Fibroblast of skin of abdomen (primary cell): ENCODE results near the gene DCPS. TPM values are rescaled to one million over a fixed set of nuclear protein-coding genes. Genes with fewer than 3 reads are reported as not detected.
A peak's percentile ranks its signal among the peaks of the same experiment; 100 is the strongest.
"Not testable (repeated sequence)": the region's sequence is repeated elsewhere in the genome, so short reads cannot be mapped to it uniquely, and the experiment has no call there.

Source experiments
- DNase-seq: peaks from one replicate; pipeline ENCODE4 v3.0.0-alpha.2; 2013
- polyA plus RNA-seq, 2 experiments: library from polyadenylated mRNA; unstranded; fragments of 120-200 nt; gene quantifications; one replicate each; pipeline ENCODE4 v1.2.1, GENCODE V29; 2013; ENCODE audit not compliant: insufficient read length in 2 of 2

DCPS gene, protein sequence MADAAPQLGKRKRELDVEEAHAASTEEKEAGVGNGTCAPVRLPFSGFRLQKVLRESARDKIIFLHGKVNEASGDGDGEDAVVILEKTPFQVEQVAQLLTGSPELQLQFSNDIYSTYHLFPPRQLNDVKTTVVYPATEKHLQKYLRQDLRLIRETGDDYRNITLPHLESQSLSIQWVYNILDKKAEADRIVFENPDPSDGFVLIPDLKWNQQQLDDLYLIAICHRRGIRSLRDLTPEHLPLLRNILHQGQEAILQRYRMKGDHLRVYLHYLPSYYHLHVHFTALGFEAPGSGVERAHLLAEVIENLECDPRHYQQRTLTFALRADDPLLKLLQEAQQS
- 22.4 TPM for polyA plus RNA-seq (2013, experiment 1 of 2; ENCODE audit: insufficient read length)
- 23.9 TPM for polyA plus RNA-seq (2013, experiment 2 of 2; ENCODE audit: insufficient read length)

DNA sequence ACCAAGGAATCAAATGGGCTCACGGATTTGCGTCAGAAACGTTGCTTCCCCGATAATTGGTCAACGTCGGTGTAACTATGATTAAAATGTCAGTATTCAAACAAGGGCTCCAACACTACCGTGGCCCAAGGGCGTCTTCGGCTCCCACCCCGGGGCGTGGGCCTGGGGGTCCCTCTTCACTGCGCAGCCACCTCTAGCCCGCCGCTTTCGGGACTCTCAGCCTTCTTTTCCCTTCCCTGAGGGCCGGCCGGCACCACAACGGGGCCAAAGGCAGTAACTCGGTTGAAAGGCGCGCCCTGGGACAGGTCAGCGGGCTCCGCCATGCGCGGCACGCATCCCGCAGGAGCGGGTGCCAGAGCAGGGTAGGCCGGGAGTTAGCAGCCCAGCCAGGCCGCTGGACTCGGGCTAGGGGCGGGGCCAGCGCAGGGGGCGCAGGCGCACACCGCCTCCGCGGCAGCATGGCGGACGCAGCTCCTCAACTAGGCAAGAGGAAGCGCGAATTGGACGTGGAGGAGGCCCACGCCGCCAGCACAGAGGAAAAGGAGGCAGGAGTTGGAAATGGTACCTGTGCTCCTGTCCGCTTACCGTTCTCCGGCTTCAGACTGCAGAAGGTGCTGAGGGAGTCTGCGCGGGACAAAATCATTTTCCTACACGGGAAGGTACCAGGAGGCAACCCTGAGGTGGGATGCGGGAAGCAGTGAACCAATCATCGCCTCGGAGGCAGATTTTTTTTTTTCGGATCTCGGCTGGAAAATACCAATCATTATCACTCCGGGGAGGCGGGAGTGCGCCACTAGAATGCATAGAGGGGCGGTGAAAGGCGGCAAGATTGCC is at the start of gene DCPS:
Gene DCPS, plus strand, starts transcription at position 438 of the 834 bp plus-strand sequence. Its CDS starts 21 bp downstream, at position 459.
- DNase-seq, result peak; percentile 88

DNA sequence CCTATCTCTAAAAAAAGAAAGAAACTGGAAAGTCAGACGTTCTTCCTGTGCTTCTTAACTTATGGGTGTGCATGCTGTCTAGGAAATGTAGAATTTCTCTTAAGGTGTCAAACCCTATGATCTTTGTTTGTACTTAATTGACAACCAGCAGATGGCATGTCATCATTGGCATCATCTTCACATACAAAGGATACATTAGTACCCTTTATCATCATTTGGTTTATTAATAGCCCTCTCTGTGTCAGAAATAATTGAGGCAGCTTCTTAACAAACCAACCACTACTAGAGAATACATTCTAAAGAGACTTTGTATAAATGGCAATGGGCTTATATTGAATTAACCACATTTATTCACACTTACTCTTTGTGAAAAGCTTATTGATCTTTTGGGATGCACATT is 49.0 kb upstream of the DCPS start:
- no peak for DNase-seq

- DNase-seq, result not testable (repeated sequence)
Measured at GRCh38 chr11:126255507-126255906, 48.4 kb upstream of the DCPS start.

DNA sequence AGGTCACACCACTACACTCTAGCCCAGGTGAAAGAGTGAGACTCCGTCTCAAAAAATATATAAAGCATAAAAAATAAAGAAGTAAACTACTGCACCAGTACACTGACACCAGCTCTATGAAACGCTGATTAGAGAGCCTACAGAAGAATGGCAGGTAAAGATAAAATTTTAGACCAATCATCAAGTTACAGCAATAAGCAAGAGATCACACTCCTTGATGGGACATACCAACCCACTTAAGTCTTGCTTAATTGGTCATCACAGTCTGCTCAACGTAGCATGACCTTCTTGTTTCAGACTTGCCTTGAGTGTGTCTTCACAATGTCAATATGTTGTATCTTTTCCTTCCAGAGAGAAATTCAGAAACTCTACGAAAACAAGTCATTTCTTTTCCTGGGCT is 47.6 kb upstream of the DCPS start:
- no peak for DNase-seq

GRCh38 chr11:126257144-126257543 is 46.7 kb upstream of the DCPS start:
- DNase-seq, result no peak

- DNase-seq, result peak; percentile 48
Measured at GRCh38 chr11:126257764-126258163, 46.1 kb upstream of the DCPS start.

GRCh38 chr11:126262216-126262615 is 41.6 kb upstream of the DCPS start:
- no peak for DNase-seq

DNA sequence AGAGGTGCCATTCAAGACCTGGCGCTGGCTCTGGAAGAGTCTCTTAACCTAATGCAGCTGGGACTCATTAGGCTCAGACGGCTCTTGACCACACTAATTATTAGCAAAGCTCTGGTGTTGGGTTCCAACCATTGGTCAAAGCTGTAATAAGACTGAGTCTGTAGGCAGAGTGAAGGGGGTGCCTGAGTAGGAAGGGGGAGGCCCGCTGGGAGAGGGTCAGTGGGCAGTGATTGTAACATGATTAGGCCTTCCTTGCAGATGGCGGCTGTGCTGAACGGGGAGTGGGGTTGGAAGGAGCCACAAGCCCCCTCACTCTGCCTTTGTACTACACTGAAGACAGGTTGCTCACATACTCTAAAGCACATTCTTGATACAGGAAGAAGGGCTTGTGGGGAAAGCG is 40.4 kb upstream of the DCPS start:
- no peak for DNase-seq

DNA sequence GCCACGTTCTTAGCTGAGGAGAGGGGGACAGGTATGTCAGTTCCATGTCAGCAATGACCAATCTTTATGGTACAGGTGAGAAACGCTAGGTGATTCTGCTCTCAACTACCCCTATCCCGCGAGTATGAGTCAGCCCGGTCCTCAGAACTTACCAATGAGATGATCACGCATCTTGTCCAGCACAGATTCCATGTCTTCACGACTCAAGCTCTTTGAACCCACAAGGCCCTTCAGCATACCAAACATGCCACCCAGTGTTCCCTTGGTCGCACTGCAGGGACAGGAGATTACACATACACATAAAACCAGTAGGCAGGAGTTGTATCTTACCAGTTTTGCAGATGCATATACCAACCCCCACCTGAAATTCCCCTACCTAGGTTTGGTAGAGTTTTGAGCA is 38.0 kb upstream of the DCPS start:
- peak; percentile 7 for DNase-seq

- DNase-seq, result no peak
Measured at GRCh38 chr11:126267650-126268049, 36.2 kb upstream of the DCPS start.

- DNase-seq, result no peak
Measured at GRCh38 chr11:126268361-126268707, 35.5 kb upstream of the DCPS start.

DNA sequence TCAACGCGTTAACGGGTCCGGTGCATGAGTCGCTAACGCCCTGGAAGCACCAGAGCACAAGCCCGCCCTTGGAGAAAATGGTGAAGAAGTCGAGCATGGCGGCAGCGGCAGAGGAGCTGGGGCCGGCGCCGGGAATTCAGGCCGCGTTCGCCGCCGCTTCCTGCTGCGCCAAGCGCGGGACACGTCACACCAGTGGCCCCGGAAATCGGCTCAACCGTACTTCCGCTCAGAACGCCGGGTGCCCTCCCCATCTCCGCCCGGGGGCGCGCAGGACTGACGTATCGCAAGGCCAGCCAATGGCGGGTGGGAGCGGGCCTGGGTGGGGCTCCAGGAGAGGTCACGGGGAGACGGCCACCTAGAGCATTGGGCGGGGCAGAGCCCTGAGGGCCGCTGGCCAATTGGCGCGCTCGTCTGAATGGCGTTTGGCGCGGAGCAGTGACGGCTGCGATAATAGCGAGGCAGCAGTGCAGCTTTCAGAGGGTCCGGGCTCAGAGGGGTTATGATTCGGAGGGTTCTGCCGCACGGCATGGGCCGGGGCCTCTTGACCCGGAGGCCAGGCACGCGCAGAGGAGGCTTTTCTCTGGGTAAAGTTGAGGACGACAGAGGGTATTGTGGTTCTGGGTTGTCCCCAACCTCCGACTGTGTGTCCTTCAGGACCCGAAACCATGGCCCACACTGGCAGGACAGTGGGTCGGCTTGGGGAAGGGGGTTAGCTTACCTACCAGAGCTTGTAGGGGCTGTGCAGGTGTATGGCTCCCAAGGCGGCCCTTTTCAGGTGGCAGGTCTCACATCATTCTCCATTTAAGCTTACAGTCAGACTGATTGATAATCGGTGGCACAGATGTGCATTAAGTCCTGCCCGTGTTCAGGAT is 34.9 kb upstream of the DCPS start, which contains the start of the genes FOXRED1 and SRPRA:
Gene FOXRED1, plus strand, starts transcription at position 447 of the 872 bp plus-strand sequence. Its CDS starts 53 bp downstream, at position 500.
Gene SRPRA, minus strand, starts transcription at position 188 of the 872 bp plus-strand sequence. Its CDS starts 91 bp downstream, at position 97.
- peak; percentile 99 for DNase-seq

- DNase-seq, result no peak
Measured at GRCh38 chr11:126277322-126277721, 26.5 kb upstream of the DCPS start.

DNA sequence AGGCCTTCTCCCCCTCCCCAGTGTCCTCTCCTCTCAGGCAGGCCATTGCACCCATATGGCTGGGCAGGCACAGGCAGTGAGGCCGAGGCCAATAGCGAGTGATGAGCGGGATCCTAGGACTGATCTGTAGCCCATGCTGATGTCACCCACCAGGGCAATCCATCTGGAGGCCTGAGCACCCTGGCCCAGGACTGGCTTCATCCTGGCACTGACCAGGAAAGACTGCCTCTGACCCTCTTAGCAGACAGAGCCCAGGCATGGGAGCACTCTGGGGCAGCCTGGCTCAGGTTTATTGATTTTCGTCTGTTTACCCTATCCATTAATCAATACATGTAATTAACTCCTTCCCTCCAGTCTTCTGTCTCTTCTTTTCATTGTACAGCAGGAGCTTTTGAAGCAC is 26.1 kb upstream of the DCPS start:
- DNase-seq, result no peak

DNA sequence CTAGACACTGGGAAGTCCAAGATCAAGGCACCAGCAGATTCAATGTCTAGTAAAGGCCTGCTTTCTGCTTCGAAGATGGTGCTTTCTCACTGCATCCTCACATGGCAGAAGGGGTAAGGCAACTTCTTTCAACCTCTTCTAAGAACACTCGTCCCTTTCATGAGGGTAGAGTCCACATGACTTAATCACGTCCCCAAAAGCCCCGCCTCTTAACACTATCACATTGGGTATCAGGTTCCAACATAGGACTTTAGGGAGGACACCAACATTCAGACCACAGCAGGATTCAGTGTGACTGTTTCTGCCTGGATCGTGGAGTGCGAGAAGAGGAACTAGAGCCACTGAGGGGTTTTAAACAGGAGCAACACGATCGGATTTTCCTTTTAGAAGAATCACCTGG is 24.7 kb upstream of the DCPS start:
- DNase-seq, result no peak

DNA sequence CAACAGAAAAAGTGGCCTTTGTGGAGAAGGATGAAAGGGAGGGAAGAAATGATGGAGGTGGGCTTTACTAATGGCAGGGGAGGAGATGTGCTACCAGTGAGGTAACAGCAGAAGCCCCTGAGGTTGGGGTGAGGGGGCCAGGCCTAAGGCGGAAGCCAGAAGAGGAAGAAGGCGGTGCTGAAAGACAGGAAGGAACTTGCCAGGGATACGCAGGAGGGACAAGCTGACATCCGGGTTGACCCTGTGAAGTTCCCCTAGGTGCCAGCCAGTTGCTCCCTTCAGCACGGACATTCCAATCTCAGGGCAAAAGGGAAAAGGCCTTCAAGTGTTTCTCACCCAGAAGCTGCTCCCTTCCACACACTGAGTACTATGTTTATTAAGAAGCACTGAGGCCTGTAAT is 23.3 kb upstream of the DCPS start:
- no peak for DNase-seq

GRCh38 chr11:126281245-126281644 is 22.6 kb upstream of the DCPS start:
- no peak for DNase-seq

- no peak for DNase-seq
Measured at GRCh38 chr11:126281666-126282175, 22.1 kb upstream of the DCPS start.

- DNase-seq, result peak; percentile 31
Measured at GRCh38 chr11:126282361-126282735, 21.5 kb upstream of the DCPS start.

DNA sequence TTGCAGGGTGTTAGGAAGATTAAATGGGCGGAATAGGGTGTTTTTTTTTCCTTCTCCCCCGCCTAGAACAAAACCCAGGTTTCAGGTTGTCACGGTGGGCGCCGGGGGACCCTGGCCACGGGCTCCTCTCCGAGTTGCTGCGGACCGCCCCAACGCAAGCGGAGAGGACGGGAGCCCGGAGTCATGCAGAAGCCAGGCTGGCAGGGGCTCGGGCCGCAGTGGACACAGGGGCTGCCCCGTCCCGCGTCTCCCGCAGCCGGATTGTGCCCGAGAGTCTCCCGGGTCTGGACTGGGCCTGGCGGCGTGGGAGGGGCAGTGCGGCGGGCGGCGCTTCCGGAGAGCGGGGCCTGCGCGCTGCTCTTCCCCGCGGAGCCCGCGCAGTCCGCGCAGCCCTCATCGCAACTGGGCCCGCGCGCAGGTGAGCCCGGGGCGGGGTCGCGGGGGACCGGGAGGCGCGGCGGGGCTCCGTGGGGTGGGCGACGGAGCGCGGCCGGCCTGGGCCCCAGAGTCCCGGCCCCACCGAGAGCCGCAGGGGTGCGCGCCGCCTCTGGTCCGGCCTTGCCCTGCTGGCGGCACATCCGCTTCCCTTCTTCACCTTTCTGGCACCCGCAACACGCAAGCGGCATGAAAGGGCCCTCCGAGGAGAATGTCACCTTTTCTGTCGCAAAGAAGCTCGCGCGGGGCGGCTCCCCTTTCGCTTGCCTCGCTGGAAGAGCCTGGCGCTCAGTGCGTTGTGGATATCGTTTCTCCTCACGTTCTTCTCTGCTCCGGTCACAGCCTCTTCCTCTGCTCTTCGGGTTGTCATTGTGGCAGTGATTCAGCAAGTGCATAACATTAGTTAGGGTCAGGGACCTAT is 20.9 kb upstream of the DCPS start, which contains the start of gene TIRAP:
Gene TIRAP, plus strand, starts transcription at position 358 of the 856 bp plus-strand sequence. CDS start 7,802 bp downstream, outside the sequence.
- DNase-seq, result peak; percentile 54

DNA sequence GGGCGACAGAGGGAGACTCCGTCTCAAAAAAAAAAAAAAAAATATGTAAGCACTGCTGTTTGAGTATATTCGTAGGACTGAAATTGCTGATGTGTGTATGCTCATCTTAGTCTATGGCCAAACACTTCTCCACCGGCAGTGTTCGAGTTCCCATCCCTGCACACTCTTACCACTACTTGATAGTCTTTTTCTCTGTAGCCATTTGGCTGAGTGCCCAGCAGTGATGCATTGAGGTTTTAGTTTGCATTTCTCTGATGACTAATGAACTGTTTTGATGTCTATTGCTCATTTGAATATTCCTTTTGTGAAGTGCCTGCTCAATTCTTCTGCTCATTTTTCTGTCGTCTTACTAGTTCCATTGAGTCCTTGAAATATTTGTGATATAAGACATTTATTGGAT is 19.0 kb upstream of the DCPS start:
- DNase-seq, result peak; percentile 96
